SU-DHL-6 (cell line): ENCODE measurements around the gene XRCC1.

Experiments used
- H2AFZ ChIP-seq: fragments of 200-600 bp; sonication (generic); 2 replicates; pipeline ENCODE4 v1.6.1; 2014; ENCODE audit warnings: low read depth, mild to moderate bottlenecking, moderate library complexity, mixed read lengths, antibody characterized with exemption, low read length; ENCODE audit not compliant: severe bottlenecking
- H3F3A ChIP-seq: fragments of 200-600 bp; shearing (Covaris generic); 2 replicates; pipeline ENCODE4 v1.6.0; 2016; ENCODE audit warnings: antibody characterized with exemption, mild to moderate bottlenecking; ENCODE audit not compliant: insufficient read depth
- H3K27ac ChIP-seq: fragments of 200-600 bp; sonication (generic); 2 replicates; pipeline ENCODE4 v1.5.1; 2016; ENCODE audit warnings: low read depth, mild to moderate bottlenecking, low read length, moderate library complexity, mixed read lengths
- H3K27me3 ChIP-seq: fragments of 200-600 bp; sonication (generic), shearing (Covaris generic); 2 replicates; pipeline ENCODE4 v1.6.0; 2014; ENCODE audit warnings: mild to moderate bottlenecking, low read length
- H3K36me3 ChIP-seq: fragments of 200-600 bp; sonication (generic); 2 replicates; pipeline ENCODE4 v1.6.1; 2014; ENCODE audit warnings: mild to moderate bottlenecking, low read length, mixed read lengths
- H3K4me2 ChIP-seq: fragments of 300-600, 200-600 bp; shearing (Covaris generic), sonication (generic); 2 replicates; pipeline ENCODE4 v1.6.0; 2014; ENCODE audit warnings: low read length, low read depth, mild to moderate bottlenecking; ENCODE audit not compliant: poor library complexity, severe bottlenecking
- H3K4me3 ChIP-seq: fragments of 200-600 bp; sonication (generic); 2 replicates; pipeline ENCODE4 v1.5.1; 2014; ENCODE audit warnings: antibody characterized with exemption, low read length, mild to moderate bottlenecking, mixed read lengths; ENCODE audit not compliant: insufficient read depth, poor library complexity, severe bottlenecking
- H3K79me2 ChIP-seq: fragments of 200-600 bp; sonication (generic); 2 replicates; pipeline ENCODE4 v1.6.1; 2014; ENCODE audit warnings: mild to moderate bottlenecking, low read length, moderate library complexity; ENCODE audit not compliant: insufficient read depth
- H3K9ac ChIP-seq: fragments of 200-600 bp; sonication (generic); 2 replicates; pipeline ENCODE4 v1.7.0; 2014; ENCODE audit warnings: mild to moderate bottlenecking, low read length
- H3K9me2 ChIP-seq: fragments of 200-600 bp; sonication (generic); replicated peaks from 2 replicates; pipeline ENCODE4 v1.6.1; 2014; ENCODE audit warnings: low read length; ENCODE audit not compliant: insufficient read depth
- H3K9me3 ChIP-seq: fragments of 200-600 bp; sonication (generic); 2 replicates; pipeline ENCODE4 v1.6.1; 2014; ENCODE audit warnings: low read length, mixed read lengths; ENCODE audit not compliant: insufficient read depth
- H4K20me1 ChIP-seq: fragments of 200-600 bp; sonication (generic); 2 replicates; pipeline ENCODE4 v1.6.1; 2014; ENCODE audit warnings: low read depth, mild to moderate bottlenecking, antibody characterized with exemption, low read length, moderate library complexity, mixed read lengths
- EZH2phosphoT487 ChIP-seq: fragments of 200-600 bp; sonication (generic), shearing (Covaris generic); conservative IDR thresholded peaks from 2 replicates; pipeline ENCODE4 v1.6.1; 2018; ENCODE audit warnings: mild to moderate bottlenecking, antibody characterized with exemption, low read length, moderate library complexity, mixed read lengths
- TF ChIP-seq, protein P1 (sequence below): fragments of 200-600 bp; sonication (generic); IDR thresholded peaks from one replicate; pipeline ENCODE4 v1.5.1; 2017; ENCODE audit warnings: antibody characterized with exemption, mild to moderate bottlenecking, low read length, moderate library complexity; ENCODE audit not compliant: insufficient read depth, poor library complexity, severe bottlenecking

Gene XRCC1

GRCh38 chr19:43532962-43533545 is 42.3 kb downstream of the XRCC1 start, which contains the start of gene ZNF575:
Gene ZNF575 (plus strand): TSS chr19:43533188. CDS start chr19:43534423, 1,235 bp downstream.
- H2AFZ ChIP-seq = peak within 1 kb of the TSS; percentile 67
- H4K20me1 ChIP-seq = no peaks in the 10 kb centered on the region
- TF ChIP-seq, protein P1, sequence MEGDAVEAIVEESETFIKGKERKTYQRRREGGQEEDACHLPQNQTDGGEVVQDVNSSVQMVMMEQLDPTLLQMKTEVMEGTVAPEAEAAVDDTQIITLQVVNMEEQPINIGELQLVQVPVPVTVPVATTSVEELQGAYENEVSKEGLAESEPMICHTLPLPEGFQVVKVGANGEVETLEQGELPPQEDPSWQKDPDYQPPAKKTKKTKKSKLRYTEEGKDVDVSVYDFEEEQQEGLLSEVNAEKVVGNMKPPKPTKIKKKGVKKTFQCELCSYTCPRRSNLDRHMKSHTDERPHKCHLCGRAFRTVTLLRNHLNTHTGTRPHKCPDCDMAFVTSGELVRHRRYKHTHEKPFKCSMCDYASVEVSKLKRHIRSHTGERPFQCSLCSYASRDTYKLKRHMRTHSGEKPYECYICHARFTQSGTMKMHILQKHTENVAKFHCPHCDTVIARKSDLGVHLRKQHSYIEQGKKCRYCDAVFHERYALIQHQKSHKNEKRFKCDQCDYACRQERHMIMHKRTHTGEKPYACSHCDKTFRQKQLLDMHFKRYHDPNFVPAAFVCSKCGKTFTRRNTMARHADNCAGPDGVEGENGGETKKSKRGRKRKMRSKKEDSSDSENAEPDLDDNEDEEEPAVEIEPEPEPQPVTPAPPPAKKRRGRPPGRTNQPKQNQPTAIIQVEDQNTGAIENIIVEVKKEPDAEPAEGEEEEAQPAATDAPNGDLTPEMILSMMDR = no peak
- TF ChIP-seq EZH2phosphoT487 = no peak
- H3K9me2 ChIP-seq = no peaks in the 10 kb centered on the region
- H3K27me3 ChIP-seq = no peaks in the 10 kb centered on the region
- no peaks in the 10 kb centered on the region for H3K9me3 ChIP-seq
- H3K79me2 ChIP-seq = no peaks in the 10 kb centered on the region
- peak within 1 kb of the TSS; percentile 57 for H3K9ac ChIP-seq
- H3K4me2 ChIP-seq = peak within 1 kb of the TSS; percentile 66
- peak within 1 kb of the TSS; percentile 43 for H3K4me3 ChIP-seq
- no peaks in the 10 kb centered on the region for H3K36me3 ChIP-seq
- peak within 1 kb of the TSS; percentile 76 for H3K27ac ChIP-seq
- H3F3A ChIP-seq = peaks cover 22% of the 10 kb centered on the region

DNA sequence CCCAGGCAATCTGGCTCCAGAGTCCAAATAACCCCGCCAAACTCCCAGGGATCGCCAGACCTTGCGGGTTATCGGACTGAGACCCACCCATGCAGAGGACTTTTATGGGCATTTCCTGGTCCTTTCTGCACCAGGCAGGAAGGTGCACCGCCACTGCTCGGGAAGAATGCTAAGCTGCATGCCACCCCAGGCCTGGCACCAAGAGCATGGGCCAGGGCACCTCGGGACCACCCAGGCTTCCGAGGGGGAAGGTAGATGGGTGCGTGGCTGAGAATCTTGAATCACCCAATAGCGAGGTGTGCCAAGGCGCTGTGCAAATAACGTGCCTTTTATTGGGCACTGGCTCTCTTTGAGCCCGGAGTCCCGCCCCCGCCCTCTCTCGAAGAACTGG is 42.8 kb downstream of the XRCC1 start:
- Histone ChIP-seq H3K9me2 (no peaks in the 10 kb centered on the region), H3K27ac (peak overlapping the region; percentile 76), H3K36me3 (no peaks in the 10 kb centered on the region), H2AFZ (peak overlapping the region; percentile 67), H3K9me3 (no peaks in the 10 kb centered on the region), H3K4me3 (peak overlapping the region; percentile 43), H3K27me3 (no peaks in the 10 kb centered on the region), H3K79me2 (no peaks in the 10 kb centered on the region), H3K4me2 (peak overlapping the region; percentile 66), H3K9ac (peak overlapping the region; percentile 57), H3F3A (peaks cover 23% of the 10 kb centered on the region), H4K20me1 (no peaks in the 10 kb centered on the region)
- no peak for TF ChIP-seq EZH2phosphoT487
- TF ChIP-seq, protein P1 = no peak

DNA sequence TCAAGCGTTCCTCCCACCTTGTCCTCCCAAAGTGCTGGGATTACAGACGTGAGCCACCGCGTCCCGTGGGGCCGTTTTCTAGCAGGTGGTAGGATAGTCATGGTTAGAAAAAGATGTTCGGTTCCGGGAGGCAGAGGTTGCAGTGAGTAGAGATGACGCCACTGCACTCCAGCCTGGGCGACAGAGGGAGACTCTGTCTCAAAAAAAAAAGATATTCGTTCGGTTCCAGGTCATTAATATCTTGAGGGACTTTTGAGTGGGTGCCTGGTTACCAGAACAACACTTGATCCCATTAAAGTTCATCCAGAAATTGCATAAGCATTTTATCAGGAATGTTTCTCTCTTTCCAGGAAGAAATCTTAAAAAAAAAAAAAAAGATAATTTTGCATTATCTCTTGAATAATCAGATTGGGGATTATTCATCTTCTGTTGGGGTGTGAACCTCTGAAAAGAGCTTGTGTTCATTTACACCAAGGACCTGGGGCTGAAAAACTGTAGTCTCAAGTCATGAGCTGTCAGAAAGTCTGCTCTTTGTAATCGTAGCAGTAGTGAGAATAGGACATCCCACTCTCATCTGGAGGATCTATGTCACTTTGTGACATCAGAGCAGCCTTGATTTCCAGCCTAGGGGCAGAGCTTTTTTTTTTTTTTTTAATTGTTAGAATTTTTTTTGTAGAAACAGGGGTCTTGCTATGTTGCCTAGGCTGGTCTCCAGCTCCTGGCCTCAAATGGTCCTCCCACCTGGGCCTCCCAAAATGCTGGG is 47.3 kb downstream of the XRCC1 start:
- Histone ChIP-seq H3F3A (peaks cover 10% of the 10 kb centered on the region; the same call in 1 of the 2 replicates), H3K4me2 (peak overlapping the region; percentile 78), H3K9ac (no peak overlapping the region), H3K36me3 (no peaks in the 10 kb centered on the region), H2AFZ (no peak overlapping the region), H3K9me3 (no peaks in the 10 kb centered on the region), H3K4me3 (no peak overlapping the region), H3K9me2 (no peaks in the 10 kb centered on the region), H3K27me3 (no peaks in the 10 kb centered on the region), H3K27ac (no peak overlapping the region), H3K79me2 (no peaks in the 10 kb centered on the region), H4K20me1 (no peaks in the 10 kb centered on the region)
- no peak for TF ChIP-seq EZH2phosphoT487
- TF ChIP-seq, protein P1 = no peak
